Neutrophil (primary cell): ENCODE data around the gene F11R.
"Not testable (repeated sequence)": the region's sequence is repeated elsewhere in the genome, so short reads cannot be mapped to it uniquely, and the experiment has no call there.

Experiments used
- H3K27ac ChIP-seq: fragments of 200-600 bp; sonication (generic); 2 replicates; pipeline ENCODE4 v1.5.1; 2016; ENCODE audit warnings: mild to moderate bottlenecking, moderate library complexity
- H3K27me3 ChIP-seq: fragments of 200-600 bp; sonication (generic); 2 replicates; pipeline ENCODE4 v1.6.0; 2016; ENCODE audit warnings: mild to moderate bottlenecking
- H3K36me3 ChIP-seq: fragments of 200-600 bp; sonication (generic); 2 replicates; pipeline ENCODE4 v1.5.1; 2017
- H3K4me1 ChIP-seq, 2 experiments: fragments of 200-600 bp in 1 of 2; sonication (generic) in 1 of 2; 1 replicate in 1 of 2; 2 replicates in 1 of 2; pipeline versions ENCODE4 v1.5.1 to v1.6.1; 2013 to 2016; ENCODE audit warnings: low read depth in 1 of 2, low read length in 1 of 2, mild to moderate bottlenecking in 1 of 2, moderate library complexity in 1 of 2; ENCODE audit not compliant: control insufficient read depth in 1 of 2, insufficient read depth in 1 of 2
- H3K4me3 ChIP-seq, 2 experiments: fragments of 200-600 bp in 1 of 2; sonication (generic) in 1 of 2; 1 replicate in 1 of 2; 2 replicates in 1 of 2; pipeline ENCODE4 v1.5.1; 2013 to 2016; ENCODE audit warnings: low read depth in 1 of 2, low read length in 1 of 2, mild to moderate bottlenecking in 1 of 2, moderate library complexity in 1 of 2
- H3K9me3 ChIP-seq: fragments of 200-600 bp; sonication (generic); 2 replicates; pipeline ENCODE4 v1.5.1; 2016
- TF ChIP-seq, protein P1 (sequence below): fragments of 200-600 bp; sonication (generic); IDR thresholded peaks from 2 replicates; pipeline ENCODE4 v1.5.1; 2016; ENCODE audit warnings: antibody characterized with exemption

Gene F11R

DNA sequence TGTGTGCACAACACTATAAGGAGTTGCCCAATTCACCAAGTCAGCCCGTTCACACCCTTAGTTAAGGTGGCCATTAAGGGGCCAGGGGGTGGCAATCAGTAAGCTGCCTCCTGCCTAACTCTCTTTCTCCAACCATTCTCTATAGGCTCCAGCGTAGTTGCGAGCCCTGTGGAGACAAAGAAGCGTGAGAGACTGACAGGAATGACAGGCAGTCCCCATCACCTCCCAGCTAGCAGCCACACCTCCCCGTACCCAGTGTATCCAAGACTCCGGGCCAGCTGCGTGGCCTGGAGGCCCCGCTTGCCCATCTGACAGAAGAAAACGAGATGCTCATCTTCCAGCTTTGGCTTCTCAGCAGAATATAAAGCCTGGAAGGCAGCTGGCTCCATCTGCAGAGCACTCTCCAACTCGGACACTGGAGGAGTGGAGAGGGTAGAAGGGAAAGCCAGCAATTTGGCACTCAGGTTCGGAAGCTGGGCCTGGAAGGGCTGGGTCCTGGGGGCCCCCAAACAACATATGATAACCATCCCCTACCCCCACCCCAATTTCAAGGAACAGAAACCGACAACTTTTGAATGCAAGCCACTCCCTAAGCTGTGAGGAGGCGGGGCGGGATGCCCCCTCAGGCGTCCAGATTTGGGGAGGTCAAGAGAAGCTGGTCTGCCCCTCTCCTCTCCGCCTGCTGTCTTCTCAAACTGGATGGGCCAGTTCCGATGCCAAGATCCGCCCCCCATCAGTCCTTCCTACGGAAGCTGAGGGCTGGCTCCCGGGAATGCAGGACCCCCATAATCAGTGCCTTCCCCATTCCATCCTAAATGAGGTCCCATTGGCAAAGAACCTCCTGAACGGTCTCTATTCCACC, 16.9 kb upstream of the F11R start:
- TF ChIP-seq, protein P1, sequence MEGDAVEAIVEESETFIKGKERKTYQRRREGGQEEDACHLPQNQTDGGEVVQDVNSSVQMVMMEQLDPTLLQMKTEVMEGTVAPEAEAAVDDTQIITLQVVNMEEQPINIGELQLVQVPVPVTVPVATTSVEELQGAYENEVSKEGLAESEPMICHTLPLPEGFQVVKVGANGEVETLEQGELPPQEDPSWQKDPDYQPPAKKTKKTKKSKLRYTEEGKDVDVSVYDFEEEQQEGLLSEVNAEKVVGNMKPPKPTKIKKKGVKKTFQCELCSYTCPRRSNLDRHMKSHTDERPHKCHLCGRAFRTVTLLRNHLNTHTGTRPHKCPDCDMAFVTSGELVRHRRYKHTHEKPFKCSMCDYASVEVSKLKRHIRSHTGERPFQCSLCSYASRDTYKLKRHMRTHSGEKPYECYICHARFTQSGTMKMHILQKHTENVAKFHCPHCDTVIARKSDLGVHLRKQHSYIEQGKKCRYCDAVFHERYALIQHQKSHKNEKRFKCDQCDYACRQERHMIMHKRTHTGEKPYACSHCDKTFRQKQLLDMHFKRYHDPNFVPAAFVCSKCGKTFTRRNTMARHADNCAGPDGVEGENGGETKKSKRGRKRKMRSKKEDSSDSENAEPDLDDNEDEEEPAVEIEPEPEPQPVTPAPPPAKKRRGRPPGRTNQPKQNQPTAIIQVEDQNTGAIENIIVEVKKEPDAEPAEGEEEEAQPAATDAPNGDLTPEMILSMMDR: no peak
- H3K36me3 ChIP-seq: peaks cover 38% of the 10 kb centered on the region
- H3K4me1 ChIP-seq: peaks cover 21 to 27% of the 10 kb centered on the region in 2 experiments
- peak overlapping the region; percentile 81 for H3K27ac ChIP-seq
- H3K27me3 ChIP-seq: no peaks in the 10 kb centered on the region
- no peaks in the 10 kb centered on the region for H3K9me3 ChIP-seq
- peak overlapping the region; percentile 87 to 88 for H3K4me3 ChIP-seq

- H3K27me3 ChIP-seq: no peaks in the 10 kb centered on the region
- no peak overlapping the region for H3K27ac ChIP-seq
- H3K4me1 ChIP-seq: peaks cover 30 to 32% of the 10 kb centered on the region in 2 experiments
- H3K4me3 ChIP-seq: no peak overlapping the region
- H3K9me3 ChIP-seq: no peaks in the 10 kb centered on the region
- H3K36me3 ChIP-seq: no peaks in the 10 kb centered on the region
- TF ChIP-seq, protein P1: no peak
Observed at GRCh38 chr1:161033751-161034150, 12.8 kb upstream of the F11R start.

GRCh38 chr1:161032409-161032808, 11.5 kb upstream of the F11R start:
- peak overlapping the region; percentile 48 for H3K27ac ChIP-seq
- no peaks in the 10 kb centered on the region for H3K27me3 ChIP-seq
- no peak overlapping the region for H3K4me3 ChIP-seq
- H3K36me3 ChIP-seq: no peaks in the 10 kb centered on the region
- no peaks in the 10 kb centered on the region for H3K9me3 ChIP-seq
- peaks cover 17 to 21% of the 10 kb centered on the region in 2 experiments for H3K4me1 ChIP-seq
- TF ChIP-seq, protein P1: no peak

DNA sequence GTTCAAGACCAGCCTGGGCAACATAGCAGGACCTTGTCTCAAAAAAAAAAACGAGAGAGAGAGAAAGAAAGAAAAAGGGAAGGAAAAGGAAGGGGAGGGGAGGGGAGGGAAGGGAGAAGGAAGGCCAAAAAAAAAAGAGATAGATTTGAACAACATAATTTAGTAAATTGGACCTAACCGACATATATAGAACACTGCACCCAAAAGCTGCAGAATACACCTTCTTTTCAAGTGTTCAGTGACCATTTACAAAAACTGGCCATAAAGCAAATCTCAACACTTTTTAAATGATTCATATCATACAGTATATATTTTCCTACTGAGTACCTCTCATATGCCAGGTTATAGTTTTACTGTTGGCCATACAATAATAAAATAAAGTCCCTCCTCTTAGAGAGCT, 10.9 kb upstream of the F11R start:
- no peaks in the 10 kb centered on the region for H3K36me3 ChIP-seq
- H3K27me3 ChIP-seq: no peaks in the 10 kb centered on the region
- no peak overlapping the region for H3K4me3 ChIP-seq
- H3K27ac ChIP-seq: peak overlapping the region; percentile 48
- H3K4me1 ChIP-seq: peaks cover 13 to 20% of the 10 kb centered on the region in 2 experiments
- TF ChIP-seq, protein P1: no peak
- H3K9me3 ChIP-seq: no peaks in the 10 kb centered on the region

GRCh38 chr1:161029466-161029865, 8.5 kb upstream of the F11R start:
- H3K27ac ChIP-seq, H3K27me3 ChIP-seq, H3K9me3 ChIP-seq, H3K4me3 ChIP-seq, H3K36me3 ChIP-seq: not testable (repeated sequence)
- peaks cover 20 to 22% of the 10 kb centered on the region in 2 experiments for H3K4me1 ChIP-seq

GRCh38 chr1:161026954-161027353, 6.0 kb upstream of the F11R start:
- not testable (repeated sequence) for H3K4me3 ChIP-seq, H3K27me3 ChIP-seq, H3K27ac ChIP-seq

GRCh38 chr1:161022432-161022831, 1.5 kb upstream of the F11R start:
- peak overlapping the region; percentile 95 for H3K27ac ChIP-seq

More at GRCh38 chr1:161026954-161027353, 6.0 kb upstream of the F11R start:
- not testable (repeated sequence) for H3K36me3 ChIP-seq, H3K9me3 ChIP-seq
- H3K4me1 ChIP-seq: peaks cover 7 to 13% of the 10 kb centered on the region in 2 experiments

More at GRCh38 chr1:161022432-161022831, 1.5 kb upstream of the F11R start:
- H3K36me3 ChIP-seq, H3K4me3 ChIP-seq, H3K9me3 ChIP-seq, H3K27me3 ChIP-seq: not testable (repeated sequence)
- peaks cover 42 to 52% of the 10 kb centered on the region in 2 experiments for H3K4me1 ChIP-seq
